Erythroblast (primary cell): ENCODE data around the gene TBCD.
"Not testable (repeated sequence)": the region's sequence is repeated elsewhere in the genome, so short reads cannot be mapped to it uniquely, and the experiment has no call there.

Experiments used
- DNase-seq, 2 experiments: peaks; one replicate each; lab custom pipeline; 2025; lab: John Stamatoyannopoulos, UW
- GATA1 ChIP-seq: IDR thresholded peaks from 2 replicates; pipeline ENCODE4 v1.6.1; 2011; ENCODE audit warnings: low read depth, mild to moderate bottlenecking, control low read depth, low read length, moderate library complexity
- POLR2A ChIP-seq: IDR thresholded peaks from 2 replicates; pipeline ENCODE4 v1.6.1; 2011; ENCODE audit warnings: mild to moderate bottlenecking, low read length

TBCD gene

GRCh38 chr17:82963104-82963950 lies 211.5 kb downstream of the TBCD start:
- DNase-seq, result peak; percentile 36 to 39

GRCh38 chr17:82964451-82964850 lies 212.6 kb downstream of the TBCD start:
- DNase-seq, result not testable (repeated sequence)

More at GRCh38 chr17:82963104-82963950, 211.5 kb downstream of the TBCD start:
- TF ChIP-seq GATA1 (no peak), POLR2A (no peak)

- TF ChIP-seq POLR2A (no peak), GATA1 (no peak)
- DNase-seq, result no peak
Measured at GRCh38 chr17:82964851-82965341, 213.0 kb downstream of the TBCD start.

GRCh38 chr17:82965371-82965770 lies 213.5 kb downstream of the TBCD start:
- no peak for TF ChIP-seq GATA1
- TF ChIP-seq POLR2A, result no peak
- DNase-seq, result no peak

- TF ChIP-seq POLR2A (no peak), GATA1 (no peak)
- no peak for DNase-seq
Measured at GRCh38 chr17:82966415-82966814, 214.6 kb downstream of the TBCD start.

- TF ChIP-seq GATA1 (no peak), POLR2A (no peak)
- no peak for DNase-seq
Measured at GRCh38 chr17:82967268-82968032, 215.6 kb downstream of the TBCD start.

- not testable (repeated sequence) for DNase-seq
Measured at GRCh38 chr17:82968033-82968841, 216.4 kb downstream of the TBCD start.

- TF ChIP-seq GATA1 (no peak), POLR2A (no peak)
- DNase-seq, result no peak
Measured at GRCh38 chr17:82970067-82970466, 218.2 kb downstream of the TBCD start.

GRCh38 chr17:82970818-82971590 lies 219.1 kb downstream of the TBCD start:
- DNase-seq, result no peak

GRCh38 chr17:82972836-82973372 lies 221.0 kb downstream of the TBCD start:
- no peak for DNase-seq
- TF ChIP-seq POLR2A (no peak), GATA1 (no peak)

More at GRCh38 chr17:82970818-82971590, 219.1 kb downstream of the TBCD start:
- TF ChIP-seq POLR2A (no peak), GATA1 (no peak)

- no peak for TF ChIP-seq GATA1
- TF ChIP-seq POLR2A, result no peak
Measured at GRCh38 chr17:82973456-82974135, 221.7 kb downstream of the TBCD start.

More at GRCh38 chr17:82973456-82974135, 221.7 kb downstream of the TBCD start:
- no peak for DNase-seq
